Stimulated activated CD4-positive, alpha-beta T cell treated with anti-CD3 and anti-CD28 coated beads, Interleukin-12 subunit alpha, Interleukin-12 subunit beta, amount 100 ng/mL, for 4 hours (primary cell): ENCODE measurements around the gene ENTREP3.
A peak's percentile ranks its signal among the peaks of the same experiment; 100 is the strongest.

Source experiments
- DNase-seq: peaks from one replicate; pipeline ENCODE4 v3.0.0-alpha.2; 2020

Gene ENTREP3

DNA sequence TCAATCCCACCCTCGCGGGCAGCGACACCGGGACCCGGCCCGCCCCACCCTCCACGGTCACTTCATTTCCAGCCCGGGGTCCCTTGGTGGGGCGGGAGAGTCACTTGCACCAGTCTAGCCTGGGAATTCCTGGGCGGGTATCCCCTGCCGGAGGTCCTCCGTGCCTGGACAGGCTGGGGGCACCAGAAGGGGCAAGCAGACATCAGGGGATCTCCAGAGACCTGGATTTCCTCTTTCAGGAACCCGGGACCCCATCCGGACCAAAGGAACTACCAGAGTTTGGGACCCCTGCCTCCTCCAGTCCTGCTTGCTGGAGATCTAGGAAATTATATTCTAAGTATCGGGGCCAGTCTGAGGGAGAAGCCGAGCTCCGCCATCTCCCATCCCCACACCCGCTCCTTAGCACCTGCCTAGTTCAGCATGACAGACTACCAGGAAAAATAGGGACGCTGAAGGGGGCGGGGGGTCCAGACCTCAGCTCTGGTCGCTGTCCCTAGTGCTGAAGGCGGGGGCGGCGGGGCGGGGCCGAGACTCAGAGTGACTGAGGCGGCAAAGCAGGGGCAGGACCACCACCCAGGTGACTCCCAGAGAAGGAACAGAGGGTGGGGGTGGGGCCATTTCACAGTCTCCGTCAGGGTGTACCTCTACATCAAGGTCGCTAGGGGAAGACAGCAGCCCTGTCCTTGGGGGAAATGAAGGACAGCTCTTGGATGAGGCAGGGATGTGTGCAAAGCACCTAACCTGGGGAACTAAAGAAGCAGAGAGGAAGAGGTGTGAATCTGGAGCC lies 22.8 kb upstream of the ENTREP3 start:
- DNase-seq = peak; percentile 72

DNA sequence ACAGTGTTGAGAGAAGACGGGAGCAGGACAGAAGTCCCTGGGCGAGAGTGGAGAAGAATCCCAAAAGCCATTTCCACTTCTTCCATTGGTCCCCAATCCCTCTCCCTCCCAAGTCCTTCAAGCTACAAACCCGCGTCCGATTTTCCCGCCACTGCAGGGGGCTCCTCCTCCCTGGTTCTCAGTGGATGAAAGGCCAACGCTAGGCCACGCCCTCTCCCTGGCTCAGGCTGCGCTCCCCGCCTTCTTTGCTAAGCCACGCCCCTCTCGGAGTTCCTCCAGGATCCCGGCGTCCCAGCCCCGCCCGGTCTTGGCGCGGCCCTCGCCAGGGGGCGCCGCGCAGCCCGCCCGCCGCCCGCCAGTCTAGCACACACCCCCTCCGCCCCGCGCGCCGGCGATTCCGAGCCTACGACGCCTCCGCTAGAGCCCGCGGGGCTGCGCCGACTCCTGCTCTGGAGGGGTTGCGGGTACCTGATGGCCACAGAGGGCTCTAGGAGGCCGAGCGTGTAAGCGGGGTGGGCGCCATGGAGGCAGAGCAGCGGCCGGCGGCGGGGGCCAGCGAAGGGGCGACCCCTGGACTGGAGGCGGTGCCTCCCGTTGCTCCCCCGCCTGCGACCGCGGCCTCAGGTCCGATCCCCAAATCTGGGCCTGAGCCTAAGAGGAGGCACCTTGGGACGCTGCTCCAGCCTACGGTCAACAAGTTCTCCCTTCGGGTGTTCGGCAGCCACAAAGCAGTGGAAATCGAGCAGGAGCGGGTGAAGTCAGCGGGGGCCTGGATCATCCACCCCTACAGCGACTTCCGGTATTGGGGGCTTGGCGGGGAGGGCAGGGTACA lies 22.0 kb upstream of the ENTREP3 start, which contains the start of gene HCN3:
Gene HCN3, plus strand, starts transcription at position 394 of the 832 bp plus-strand sequence. Its CDS starts 128 bp downstream, at position 522.
- DNase-seq = peak; percentile 97

- DNase-seq = peak; percentile 97
Measured at GRCh38 chr1:155273343-155274245, 18.3 kb upstream of the ENTREP3 start, which contains the start of gene CLK2. Gene CLK2, minus strand, starts transcription at chr1:155273504. Its CDS starts 2,527 bp downstream, at chr1:155270977.

- DNase-seq = no peak
Measured at GRCh38 chr1:155272466-155273342, 17.4 kb upstream of the ENTREP3 start.

GRCh38 chr1:155269381-155269780 lies 14.1 kb upstream of the ENTREP3 start:
- DNase-seq = no peak

DNA sequence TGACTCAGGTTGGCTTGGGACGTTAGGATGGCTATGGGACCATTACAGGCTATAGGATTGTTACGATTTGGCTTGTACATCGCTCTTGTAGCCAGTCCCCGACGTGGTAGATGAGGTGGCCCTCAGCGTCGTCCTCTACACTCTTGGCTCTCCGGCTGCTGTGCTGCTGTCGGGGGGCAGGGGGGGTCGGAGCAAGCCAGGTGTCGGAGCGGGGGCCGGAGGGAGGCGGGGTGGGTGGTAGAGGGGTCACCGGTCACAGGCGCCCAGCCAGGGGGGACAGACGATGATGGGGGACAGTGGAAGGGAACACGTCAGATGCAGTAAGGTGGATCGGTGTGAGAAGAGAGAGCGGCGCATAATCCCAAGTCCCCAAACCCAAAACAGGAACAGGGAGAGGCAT lies 13.3 kb upstream of the ENTREP3 start:
- DNase-seq = no peak

GRCh38 chr1:155267373-155267772 lies 12.1 kb upstream of the ENTREP3 start:
- no peak for DNase-seq

DNA sequence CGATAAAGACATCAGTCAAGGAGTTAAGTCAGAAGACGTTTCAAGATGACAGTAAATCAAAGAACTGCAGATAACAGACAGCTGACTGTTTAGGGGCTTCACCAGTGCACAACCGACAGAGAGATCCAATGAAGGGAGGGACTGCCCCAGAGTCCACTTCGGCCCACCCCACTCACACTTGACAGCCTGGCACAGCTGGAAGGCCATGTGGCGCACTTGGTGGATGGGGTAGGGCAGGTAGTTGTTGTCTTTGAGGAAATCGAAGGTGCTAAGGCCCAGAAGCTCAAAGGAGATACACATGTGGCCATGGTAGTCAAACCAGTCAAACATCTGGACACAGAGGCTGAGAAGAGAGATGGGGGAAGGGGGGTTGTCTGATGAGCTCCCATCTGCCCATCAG lies 11.3 kb upstream of the ENTREP3 start:
- DNase-seq = no peak

GRCh38 chr1:155263067-155263466 lies 7.8 kb upstream of the ENTREP3 start:
- DNase-seq = no peak

- peak; percentile 84 for DNase-seq
Measured at GRCh38 chr1:155261852-155262673, 6.8 kb upstream of the ENTREP3 start, which contains the start of gene SCAMP3. Gene SCAMP3, minus strand, starts transcription at chr1:155262360. Its CDS starts 209 bp downstream, at chr1:155262151.

DNA sequence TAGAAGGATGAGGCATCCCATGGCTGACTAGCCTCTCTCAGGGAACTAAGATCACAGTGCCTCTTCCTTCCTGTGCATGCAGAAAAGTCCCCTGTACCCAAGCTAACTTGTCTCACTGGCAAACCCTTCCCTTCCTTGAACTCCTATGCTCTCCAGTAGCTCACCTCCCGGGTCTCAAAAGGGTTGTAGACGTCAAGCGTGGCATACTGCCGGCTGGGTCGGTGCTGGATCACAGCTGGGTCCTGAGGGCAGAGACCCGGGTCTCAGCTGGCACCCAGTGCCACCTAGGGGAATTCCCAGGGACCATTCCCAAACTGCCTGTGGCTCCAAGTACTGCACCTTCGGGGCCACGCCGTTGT lies 6.2 kb upstream of the ENTREP3 start:
- no peak for DNase-seq

- DNase-seq = no peak
Measured at GRCh38 chr1:155260276-155260675, 5.0 kb upstream of the ENTREP3 start.

DNA sequence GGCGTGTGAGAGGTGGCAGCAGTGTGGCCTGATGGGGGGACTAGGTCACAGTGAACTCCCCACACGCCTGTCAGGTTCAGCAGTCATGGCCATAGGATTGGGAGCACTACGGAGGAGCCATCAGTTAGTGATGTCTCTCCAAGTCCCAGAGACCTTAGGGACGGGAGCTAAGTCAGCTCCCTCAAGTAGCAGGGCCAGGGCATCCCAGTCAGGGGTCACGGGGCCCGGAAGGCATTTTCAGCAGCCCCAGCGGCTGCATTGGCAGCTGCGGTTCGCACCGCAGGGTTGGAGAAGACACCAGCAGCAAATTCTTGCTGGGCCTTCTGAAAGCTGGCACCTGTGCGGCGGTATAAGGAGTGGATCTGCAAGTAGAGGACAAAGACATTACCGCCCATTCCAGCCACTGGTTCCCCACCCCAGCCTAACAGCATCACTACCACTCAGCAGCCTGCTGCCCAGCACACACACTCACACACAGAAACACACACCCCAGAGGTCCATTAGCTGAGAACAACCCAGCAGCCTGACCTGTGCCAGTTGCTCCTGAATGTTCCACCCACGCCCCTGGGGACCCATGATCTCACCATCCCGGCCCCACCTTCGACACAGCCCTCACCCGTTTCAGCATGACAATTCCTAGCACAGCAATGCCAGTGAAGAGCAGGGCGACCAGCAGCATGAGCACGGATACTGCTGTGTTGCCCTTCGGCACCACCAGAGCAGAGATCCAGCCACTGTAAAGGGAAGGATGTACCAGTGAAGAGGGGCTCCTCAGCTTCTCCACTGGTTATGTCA lies 972 bp upstream of the ENTREP3 start:
- no peak for DNase-seq

DNA sequence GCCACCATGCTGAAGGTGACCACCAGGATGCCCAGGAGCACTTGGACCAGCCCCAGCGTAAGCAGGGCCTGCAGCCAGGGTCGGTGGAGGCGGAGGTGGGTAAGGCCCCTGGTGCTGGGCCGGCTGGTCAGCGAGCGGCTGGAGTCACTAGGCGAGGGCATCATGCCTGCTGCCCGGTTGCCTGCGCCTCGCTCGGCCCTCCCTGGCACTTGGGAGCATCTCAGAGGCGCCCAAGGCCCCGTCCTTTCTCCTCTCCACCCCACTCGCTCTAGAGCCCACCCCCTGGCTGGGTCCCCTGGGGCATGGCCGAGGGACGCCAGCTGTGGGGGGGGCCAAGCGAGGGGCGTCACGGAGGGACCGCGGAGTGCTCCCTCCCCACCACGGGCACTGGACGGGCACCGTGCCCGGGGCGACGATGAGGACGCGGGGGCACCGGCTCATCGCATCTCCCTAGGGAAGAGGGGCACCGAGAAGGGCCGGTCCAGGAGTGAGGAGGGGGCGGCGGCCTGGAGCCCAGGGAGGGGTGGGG lies 505 bp downstream of the ENTREP3 start:
- DNase-seq = no peak

DNA sequence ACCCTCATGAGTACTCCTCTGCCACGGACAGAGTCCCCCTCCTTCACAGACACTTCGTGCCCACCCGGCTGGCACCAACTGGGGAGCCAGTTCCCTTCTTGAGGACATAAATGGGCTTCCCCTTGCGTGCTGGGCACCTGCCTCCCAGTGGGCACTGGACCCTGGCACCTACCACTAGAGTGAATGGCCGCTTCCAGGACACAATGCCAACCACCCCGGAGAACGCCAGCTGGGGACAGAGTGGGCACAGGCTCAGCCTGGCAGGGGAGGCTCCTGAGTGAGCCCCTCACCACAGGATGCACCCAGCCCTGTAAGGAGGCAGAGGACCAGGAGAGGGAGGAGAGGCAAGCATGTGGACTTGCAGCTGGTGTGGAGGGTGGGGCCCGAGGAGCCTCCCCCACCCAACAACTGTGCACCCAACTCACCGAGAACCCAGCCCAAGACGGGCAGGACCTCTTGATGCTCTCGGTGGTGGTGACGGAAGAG lies 1.0 kb downstream of the ENTREP3 start:
- no peak for DNase-seq

GRCh38 chr1:155253797-155254196 lies 1.5 kb downstream of the ENTREP3 start:
- DNase-seq = no peak

DNA sequence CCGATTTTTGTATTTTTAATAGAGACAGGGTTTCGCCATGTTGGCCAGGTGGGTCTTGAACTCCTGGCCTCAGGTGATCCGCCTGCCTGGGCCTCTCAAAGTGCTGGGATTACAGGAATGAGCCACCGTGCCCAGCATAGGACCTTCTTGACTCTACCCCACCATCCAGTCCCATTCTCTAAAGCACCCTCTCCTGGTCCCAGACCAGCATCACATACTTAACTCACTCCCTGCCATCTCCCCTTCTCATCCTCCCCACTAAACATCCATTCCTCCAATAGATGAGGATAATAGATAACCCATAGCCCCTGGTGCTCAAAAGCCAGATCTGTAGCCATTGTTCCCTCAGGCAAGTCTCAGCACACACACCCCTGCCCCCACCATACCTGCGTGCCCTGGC lies 2.1 kb downstream of the ENTREP3 start:
- no peak for DNase-seq

DNA sequence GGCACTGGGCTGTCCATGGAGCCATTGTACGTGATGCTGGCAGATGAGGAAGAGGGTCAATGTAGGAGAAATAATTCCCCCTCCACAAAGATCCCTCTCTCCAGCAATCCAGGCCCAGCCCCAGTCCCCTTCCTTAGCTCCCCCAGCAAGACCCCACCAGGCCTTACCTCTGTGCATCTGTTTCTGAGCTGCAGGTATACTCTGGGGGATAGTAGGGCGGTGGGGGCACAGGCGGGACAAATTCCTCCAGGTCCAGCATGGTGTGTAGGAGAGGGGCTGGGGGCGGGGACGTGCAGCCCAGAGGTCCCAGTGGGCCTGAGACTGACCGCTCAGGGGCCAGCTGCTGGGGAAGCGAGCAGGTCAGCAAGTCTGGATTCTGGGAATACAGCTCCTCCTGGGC lies 3.7 kb downstream of the ENTREP3 start:
- DNase-seq = no peak

- peak; percentile 98 for DNase-seq
Measured at GRCh38 chr1:155250633-155251449, 4.4 kb downstream of the ENTREP3 start.
